HCT116 (cell line): Measurements from ENCODE around the gene ACACA.

ENCODE experiments used
- CEBPB ChIP-seq: IDR thresholded peaks from 2 replicates; pipeline ENCODE4 v1.6.1; 2012; ENCODE audit warnings: low read depth
- CTCF ChIP-seq, 3 experiments: fragments of 200-600 bp in 1 of 3; sonication (generic) in 1 of 3; IDR thresholded peaks in 2 of 3; conservative IDR thresholded peaks in 1 of 3; 2 replicates each; pipeline ENCODE4 v1.5.1; 2012 to 2017; ENCODE audit warnings: low read depth in 2 of 3, low read length in 2 of 3, antibody characterized with exemption in 1 of 3, borderline replicate concordance in 1 of 3, control low read depth in 1 of 3, mild to moderate bottlenecking in 1 of 3, mixed read lengths in 1 of 3, mixed run types in 1 of 3, moderate library complexity in 1 of 3; ENCODE audit not compliant: insufficient read depth in 1 of 3
- ELF1 ChIP-seq: IDR thresholded peaks from 2 replicates; pipeline ENCODE4 v1.6.1; 2012; ENCODE audit warnings: low read depth, borderline replicate concordance
- JUND ChIP-seq: IDR thresholded peaks from 2 replicates; pipeline ENCODE4 v1.6.1; 2012
- POLR2AphosphoS5 ChIP-seq: IDR thresholded peaks from 2 replicates; pipeline ENCODE4 v1.6.1; 2011; ENCODE audit warnings: mild to moderate bottlenecking, low read depth, low read length, moderate library complexity
- SP1 ChIP-seq: IDR thresholded peaks from 2 replicates; pipeline ENCODE4 v1.6.1; 2012; ENCODE audit warnings: low read depth
- ZFX ChIP-seq: fragments of 450-650 bp; IDR thresholded peaks from 2 replicates; pipeline ENCODE4 v1.6.1; 2017
- TF ChIP-seq, protein P1 (sequence below): IDR thresholded peaks from 2 replicates; pipeline ENCODE4 v1.6.1; 2012; ENCODE audit warnings: low read depth
- TF ChIP-seq, protein P2 (sequence below): IDR thresholded peaks from 2 replicates; pipeline ENCODE4 v1.6.1; 2012

- TF ChIP-seq CTCF (IDR thresholded peaks at IDR 0.05 in 2 of 3, conservative IDR thresholded peaks at IDR 0.05 in 1 of 3; ENCODE audit: borderline replicate concordance in 1 of 3, insufficient read depth in 1 of 3, low read depth in 2 of 3, low read length in 2 of 3) (no peak), ZFX (no peak), POLR2AphosphoS5 (no peak), ELF1 (no peak), JUND (no peak), CEBPB (no peak), SP1 (no peak)
- TF ChIP-seq, protein P1, sequence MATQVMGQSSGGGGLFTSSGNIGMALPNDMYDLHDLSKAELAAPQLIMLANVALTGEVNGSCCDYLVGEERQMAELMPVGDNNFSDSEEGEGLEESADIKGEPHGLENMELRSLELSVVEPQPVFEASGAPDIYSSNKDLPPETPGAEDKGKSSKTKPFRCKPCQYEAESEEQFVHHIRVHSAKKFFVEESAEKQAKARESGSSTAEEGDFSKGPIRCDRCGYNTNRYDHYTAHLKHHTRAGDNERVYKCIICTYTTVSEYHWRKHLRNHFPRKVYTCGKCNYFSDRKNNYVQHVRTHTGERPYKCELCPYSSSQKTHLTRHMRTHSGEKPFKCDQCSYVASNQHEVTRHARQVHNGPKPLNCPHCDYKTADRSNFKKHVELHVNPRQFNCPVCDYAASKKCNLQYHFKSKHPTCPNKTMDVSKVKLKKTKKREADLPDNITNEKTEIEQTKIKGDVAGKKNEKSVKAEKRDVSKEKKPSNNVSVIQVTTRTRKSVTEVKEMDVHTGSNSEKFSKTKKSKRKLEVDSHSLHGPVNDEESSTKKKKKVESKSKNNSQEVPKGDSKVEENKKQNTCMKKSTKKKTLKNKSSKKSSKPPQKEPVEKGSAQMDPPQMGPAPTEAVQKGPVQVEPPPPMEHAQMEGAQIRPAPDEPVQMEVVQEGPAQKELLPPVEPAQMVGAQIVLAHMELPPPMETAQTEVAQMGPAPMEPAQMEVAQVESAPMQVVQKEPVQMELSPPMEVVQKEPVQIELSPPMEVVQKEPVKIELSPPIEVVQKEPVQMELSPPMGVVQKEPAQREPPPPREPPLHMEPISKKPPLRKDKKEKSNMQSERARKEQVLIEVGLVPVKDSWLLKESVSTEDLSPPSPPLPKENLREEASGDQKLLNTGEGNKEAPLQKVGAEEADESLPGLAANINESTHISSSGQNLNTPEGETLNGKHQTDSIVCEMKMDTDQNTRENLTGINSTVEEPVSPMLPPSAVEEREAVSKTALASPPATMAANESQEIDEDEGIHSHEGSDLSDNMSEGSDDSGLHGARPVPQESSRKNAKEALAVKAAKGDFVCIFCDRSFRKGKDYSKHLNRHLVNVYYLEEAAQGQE: no peak
- TF ChIP-seq, protein P2, sequence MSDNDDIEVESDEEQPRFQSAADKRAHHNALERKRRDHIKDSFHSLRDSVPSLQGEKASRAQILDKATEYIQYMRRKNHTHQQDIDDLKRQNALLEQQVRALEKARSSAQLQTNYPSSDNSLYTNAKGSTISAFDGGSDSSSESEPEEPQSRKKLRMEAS: no peak
These were observed 200.3 kb downstream of the ACACA start for GRCh38 chr17:37206299-37206698.
